Measurements from ENCODE around the gene PNLIPRP2. TPM values are rescaled to one million over a fixed set of nuclear protein-coding genes. Genes with fewer than 3 reads are reported as not detected.

PNLIPRP2 gene
- total RNA-seq, 4 donors from 2014 or later, result not detected

DNA sequence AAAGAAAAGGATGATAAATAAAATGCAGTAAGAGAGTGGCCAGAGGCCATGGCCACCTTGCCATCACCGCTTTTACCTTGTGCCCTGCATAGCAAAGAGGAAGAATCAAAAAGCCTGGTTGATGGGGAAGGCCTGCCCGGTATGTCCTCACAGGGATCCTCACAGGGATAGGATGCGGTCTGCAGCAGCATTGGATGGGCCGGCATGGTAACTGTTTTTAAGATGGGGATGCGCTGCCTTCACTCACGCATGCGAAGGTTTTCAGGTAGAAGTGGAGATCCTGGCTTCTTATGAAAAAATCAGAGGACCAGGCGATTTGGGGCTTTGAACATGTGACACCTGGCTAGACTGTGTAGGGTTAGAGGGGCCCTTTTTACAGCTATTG is 12.5 kb downstream of the PNLIPRP2 start:
- TF ChIP-seq, protein P1, sequence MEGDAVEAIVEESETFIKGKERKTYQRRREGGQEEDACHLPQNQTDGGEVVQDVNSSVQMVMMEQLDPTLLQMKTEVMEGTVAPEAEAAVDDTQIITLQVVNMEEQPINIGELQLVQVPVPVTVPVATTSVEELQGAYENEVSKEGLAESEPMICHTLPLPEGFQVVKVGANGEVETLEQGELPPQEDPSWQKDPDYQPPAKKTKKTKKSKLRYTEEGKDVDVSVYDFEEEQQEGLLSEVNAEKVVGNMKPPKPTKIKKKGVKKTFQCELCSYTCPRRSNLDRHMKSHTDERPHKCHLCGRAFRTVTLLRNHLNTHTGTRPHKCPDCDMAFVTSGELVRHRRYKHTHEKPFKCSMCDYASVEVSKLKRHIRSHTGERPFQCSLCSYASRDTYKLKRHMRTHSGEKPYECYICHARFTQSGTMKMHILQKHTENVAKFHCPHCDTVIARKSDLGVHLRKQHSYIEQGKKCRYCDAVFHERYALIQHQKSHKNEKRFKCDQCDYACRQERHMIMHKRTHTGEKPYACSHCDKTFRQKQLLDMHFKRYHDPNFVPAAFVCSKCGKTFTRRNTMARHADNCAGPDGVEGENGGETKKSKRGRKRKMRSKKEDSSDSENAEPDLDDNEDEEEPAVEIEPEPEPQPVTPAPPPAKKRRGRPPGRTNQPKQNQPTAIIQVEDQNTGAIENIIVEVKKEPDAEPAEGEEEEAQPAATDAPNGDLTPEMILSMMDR (IDR thresholded peaks at IDR 0.05), result no peak
- DNase-seq (ENCODE audit: low spot score) (no peak), ATAC-seq (ENCODE audit: low FRiP score) (no peak)

DNA sequence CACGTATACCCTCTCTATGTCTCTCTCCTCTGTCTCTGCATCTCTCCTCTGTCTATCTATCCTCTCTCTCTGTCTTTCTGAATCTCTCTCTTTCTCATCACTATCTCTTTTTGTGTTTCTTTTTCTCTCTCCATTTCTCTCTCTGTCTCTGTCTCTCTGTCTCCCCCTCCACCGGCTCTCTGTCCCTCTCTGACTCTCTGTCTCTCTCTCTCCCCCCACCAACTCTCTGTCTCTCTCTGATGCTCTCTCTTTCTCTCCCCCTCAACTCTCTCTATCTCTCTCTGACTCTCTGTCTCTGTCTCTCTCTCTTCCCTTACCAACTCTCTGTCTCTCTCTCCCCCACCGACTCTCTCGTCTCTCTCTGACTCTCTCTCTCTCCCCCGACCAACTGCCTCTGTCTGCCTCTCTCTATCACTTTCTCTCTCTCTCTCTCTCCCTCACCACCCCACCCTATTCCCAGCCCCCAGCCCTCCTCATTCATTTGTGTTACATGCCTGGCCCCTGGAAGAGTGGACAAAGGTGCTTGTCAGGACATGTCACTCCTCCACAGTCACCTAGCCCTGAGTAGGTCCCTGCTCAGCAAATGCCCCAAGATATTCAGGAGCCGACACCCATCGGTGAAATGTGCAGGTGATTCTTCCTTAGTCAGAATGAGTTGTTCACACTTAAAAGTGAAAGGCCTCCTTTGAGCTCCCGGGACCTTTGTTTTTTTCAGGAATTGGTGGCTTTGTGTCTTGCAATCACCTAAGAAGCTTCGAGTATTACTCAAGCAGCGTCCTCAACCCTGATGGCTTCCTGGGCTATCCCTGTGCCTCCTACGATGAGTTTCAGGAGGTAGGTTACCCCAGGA is 13.6 kb downstream of the PNLIPRP2 start:
- TF ChIP-seq, protein P1 (IDR thresholded peaks at IDR 0.05), result no peak
- DNase-seq (ENCODE audit: low spot score) (no peak), ATAC-seq (ENCODE audit: low FRiP score) (no peak)

DNA sequence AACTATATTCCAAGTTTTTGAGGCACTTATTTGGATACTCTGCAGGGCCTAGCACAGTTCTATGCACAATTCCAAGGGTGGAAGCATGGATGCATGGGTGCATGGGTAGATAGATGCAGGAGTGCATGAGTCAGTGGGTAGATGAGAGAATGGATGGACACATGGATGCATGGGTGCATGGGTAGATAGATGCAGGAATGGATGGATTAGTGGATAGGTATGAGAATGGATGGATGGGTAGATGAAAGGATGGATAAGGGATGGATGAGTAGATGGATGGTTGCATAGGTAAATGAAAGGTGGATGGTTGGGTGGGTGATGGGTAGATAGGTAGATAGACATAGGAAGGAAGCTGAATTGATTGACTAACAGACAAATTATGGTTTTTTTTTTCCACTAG is 15.6 kb downstream of the PNLIPRP2 start:
- ATAC-seq (ENCODE audit: low FRiP score) (no peak), DNase-seq (ENCODE audit: low spot score) (no peak)
- TF ChIP-seq, protein P1 (IDR thresholded peaks at IDR 0.05), result no peak

DNA sequence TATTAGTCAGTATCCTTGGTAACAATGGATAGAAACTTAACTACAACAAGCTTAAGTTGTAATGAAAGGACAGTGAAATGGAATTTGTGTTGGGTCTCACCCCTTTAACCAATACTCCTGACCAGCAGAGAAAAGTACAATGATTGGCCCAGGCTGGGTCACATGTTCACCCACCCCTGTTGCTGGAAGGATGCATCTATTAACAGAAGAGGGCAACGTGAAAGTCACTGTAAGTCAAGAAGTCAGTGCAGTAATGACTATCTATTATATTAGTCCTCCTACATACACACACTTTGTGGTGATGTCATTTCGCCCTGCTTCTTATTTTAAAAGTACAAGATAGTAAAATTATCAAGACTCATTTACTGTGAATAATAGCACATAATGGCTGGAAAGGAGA is 16.2 kb downstream of the PNLIPRP2 start:
- ATAC-seq (ENCODE audit: low FRiP score) (no peak), DNase-seq (ENCODE audit: low spot score) (no peak)
- TF ChIP-seq, protein P1 (IDR thresholded peaks at IDR 0.05), result no peak

DNA sequence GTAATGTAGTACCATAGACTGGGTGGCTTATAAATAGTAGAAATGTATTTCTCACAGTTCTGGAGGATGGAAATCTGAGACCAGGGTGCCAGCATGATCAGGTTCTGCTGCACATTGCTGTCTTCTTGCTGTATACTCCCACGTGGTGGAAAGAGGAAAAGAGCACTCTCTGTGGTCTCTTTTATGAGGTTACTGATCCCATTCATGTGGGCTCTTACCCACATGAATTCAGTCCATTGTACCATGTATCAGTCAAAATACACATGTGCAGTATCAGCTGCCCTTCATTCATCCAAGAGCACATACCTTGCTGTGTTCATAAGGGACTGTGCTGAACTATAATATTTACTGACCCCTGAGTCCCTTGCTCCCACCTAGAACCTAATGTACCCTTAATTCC is 17.1 kb downstream of the PNLIPRP2 start:
- no peak for DNase-seq (ENCODE audit: low spot score)
- TF ChIP-seq, protein P1 (IDR thresholded peaks at IDR 0.05), result no peak
- no peak for ATAC-seq (ENCODE audit: low FRiP score)

DNA sequence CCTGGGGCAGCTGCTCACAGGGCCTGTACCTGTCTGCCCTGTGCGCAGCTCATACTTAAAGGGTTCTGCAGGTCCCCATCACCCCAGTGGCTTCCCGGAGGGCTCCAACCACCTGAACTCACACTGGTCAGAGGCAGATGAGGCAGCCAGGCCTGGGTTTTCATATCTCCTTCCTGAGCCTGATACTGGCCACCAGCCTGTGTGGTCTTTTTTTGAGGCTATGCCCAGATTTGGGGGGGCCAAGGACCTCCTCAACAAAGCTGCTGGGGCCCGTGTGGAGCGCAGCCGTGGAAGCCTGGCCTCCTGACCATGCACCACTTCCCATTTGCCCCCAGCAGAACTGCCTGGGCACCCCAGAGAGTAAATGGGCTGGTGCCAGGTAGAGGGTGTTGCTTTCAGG is 25.7 kb downstream of the PNLIPRP2 start:
- DNase-seq (ENCODE audit: low spot score) (no peak), ATAC-seq (ENCODE audit: low FRiP score) (no peak)
- TF ChIP-seq, protein P1 (IDR thresholded peaks at IDR 0.05), result no peak

DNA sequence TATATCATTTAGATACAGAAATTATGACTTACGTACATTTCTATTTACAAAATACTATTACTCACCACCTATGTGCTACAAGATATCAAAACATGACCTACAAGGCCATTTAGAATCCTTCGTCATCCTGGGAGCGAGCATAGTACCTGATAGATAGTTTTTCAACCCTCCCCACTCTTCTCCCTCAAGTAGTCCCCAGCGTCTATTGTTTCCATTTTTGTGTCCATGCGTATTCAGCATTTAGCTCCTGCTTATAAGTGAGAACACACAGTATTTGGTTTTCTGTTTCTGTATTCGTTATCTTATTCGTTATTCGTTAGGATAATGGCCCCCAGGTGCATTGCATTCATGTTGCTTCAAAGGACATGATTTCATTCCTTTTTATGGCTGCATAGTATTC is 28.1 kb downstream of the PNLIPRP2 start:
- TF ChIP-seq, protein P1 (IDR thresholded peaks at IDR 0.05), result no peak
- DNase-seq (ENCODE audit: low spot score), result no peak
- no peak for ATAC-seq (ENCODE audit: low FRiP score)
